MM.1S (cell line): ENCODE results near the gene TBX4.

Experiments
- CTCF ChIP-seq: fragments of 300-600 bp; sonication (generic); IDR thresholded peaks from 2 replicates; pipeline ENCODE4 v1.5.1; 2016; ENCODE audit warnings: antibody characterized with exemption, low read length, mixed read lengths
- EZH2 ChIP-seq: fragments of 300-600 bp; sonication (generic); optimal IDR thresholded peaks from 2 replicates; pipeline ENCODE3; 2017; ENCODE audit warnings: low read depth, mild to moderate bottlenecking, antibody characterized with exemption, low read length, mixed read lengths
- EZH2phosphoT487 ChIP-seq: fragments of 300-600 bp; sonication (generic); IDR thresholded peaks from 2 replicates; pipeline ENCODE4 v1.6.1; 2018; ENCODE audit warnings: antibody characterized with exemption, low read length

GRCh38 chr17:61534414-61534813 lies 82.2 kb downstream of the TBX4 start:
- TF ChIP-seq EZH2 (no peak), CTCF (no peak), EZH2phosphoT487 (no peak)
